Measurements from ENCODE around the gene TAS1R1. TPM values are rescaled to one million over a fixed set of nuclear protein-coding genes. Genes with fewer than 3 reads are reported as not detected.

The TAS1R1 gene
- total and polyA plus RNA-seq, 2 experiments from 2014 or later: not detected

GRCh38 chr1:6588128-6588892, 33.2 kb downstream of the TAS1R1 start:
- Histone ChIP-seq H3K27ac (no peak overlapping the region), H2AFZ (no peak overlapping the region), H4K20me1 (ENCODE audit: insufficient read depth) (no peaks in the 10 kb centered on the region), H3K9ac (no peak overlapping the region), H3K27me3 (replicated peaks; ENCODE audit: insufficient read depth) (no peaks in the 10 kb centered on the region), H3K9me2 (ENCODE audit: insufficient read depth) (no peaks in the 10 kb centered on the region), H3K9me3 (ENCODE audit: low read depth) (no peaks in the 10 kb centered on the region), H3K4me3 (no peak overlapping the region), H3K4me2 (ENCODE audit: unreplicated experiment) (no peak overlapping the region), H3F3A (ENCODE audit: insufficient read depth) (peaks cover 23% of the 10 kb centered on the region), H3K36me3 (ENCODE audit: low read depth) (peaks cover 6% of the 10 kb centered on the region; the same call in 1 of the 2 replicates), H3K79me2 (ENCODE audit: insufficient read depth) (peaks cover 33% of the 10 kb centered on the region), H3K4me1 (ENCODE audit: insufficient read depth) (no peaks in the 10 kb centered on the region)
- WGBS, 2 experiments (ENCODE audit: low coverage in 1 of 2, low lambda C conversion rate in 2 of 2, missing lambda C conversion rate in 2 of 2): 91 to 93% methylated on average over 25 of the region's 25 CpGs
- in situ Hi-C loops (cut with MboI): no loop called here
- DNase-seq: no peak
- TF ChIP-seq EZH2 (IDR thresholded peaks at IDR 0.05; ENCODE audit: insufficient read depth, poor library complexity, severe bottlenecking): no peak
- TF ChIP-seq EZH2phosphoT487 (IDR thresholded peaks at IDR 0.05; ENCODE audit: insufficient read depth, low read depth): no peak

GRCh38 chr1:6588893-6589520, 33.9 kb downstream of the TAS1R1 start:
- TF ChIP-seq EZH2phosphoT487 (IDR thresholded peaks at IDR 0.05; ENCODE audit: insufficient read depth, low read depth) (no peak), EZH2 (IDR thresholded peaks at IDR 0.05; ENCODE audit: insufficient read depth, poor library complexity, severe bottlenecking) (no peak)
- H3K27ac ChIP-seq: no peak overlapping the region
- H4K20me1 ChIP-seq (ENCODE audit: insufficient read depth): no peaks in the 10 kb centered on the region
- H3K4me2 ChIP-seq (ENCODE audit: unreplicated experiment): no peak overlapping the region
- H3K36me3 ChIP-seq (ENCODE audit: low read depth): peaks cover 13% of the 10 kb centered on the region
- H3K9me3 ChIP-seq (ENCODE audit: low read depth): no peaks in the 10 kb centered on the region
- DNase-seq: no peak
- H3K79me2 ChIP-seq (ENCODE audit: insufficient read depth): peaks cover 33% of the 10 kb centered on the region
- no peaks in the 10 kb centered on the region for H3K9me2 ChIP-seq (ENCODE audit: insufficient read depth)
- no peaks in the 10 kb centered on the region for H3K27me3 ChIP-seq (replicated peaks; ENCODE audit: insufficient read depth)
- H3K4me1 ChIP-seq (ENCODE audit: insufficient read depth): no peaks in the 10 kb centered on the region
- peak overlapping the region; percentile 3; the same call in 1 of the 2 replicates for H3K9ac ChIP-seq
- in situ Hi-C loops (cut with MboI): no loop called here
- no peak overlapping the region for H2AFZ ChIP-seq
- 80 to 84% methylated on average over 22 to 23 of the region's 24 CpGs for WGBS, 2 experiments (ENCODE audit: low coverage in 1 of 2, low lambda C conversion rate in 2 of 2, missing lambda C conversion rate in 2 of 2)
- H3K4me3 ChIP-seq: no peak overlapping the region
- peaks cover 23% of the 10 kb centered on the region for H3F3A ChIP-seq (ENCODE audit: insufficient read depth)

- Histone ChIP-seq H2AFZ (no peak overlapping the region), H3K4me2 (ENCODE audit: unreplicated experiment) (no peak overlapping the region), H3K27ac (no peak overlapping the region), H3K9ac (no peak overlapping the region), H4K20me1 (ENCODE audit: insufficient read depth) (no peaks in the 10 kb centered on the region), H3K9me3 (ENCODE audit: low read depth) (no peaks in the 10 kb centered on the region), H3K4me1 (ENCODE audit: insufficient read depth) (no peaks in the 10 kb centered on the region), H3K27me3 (replicated peaks; ENCODE audit: insufficient read depth) (no peaks in the 10 kb centered on the region), H3K4me3 (no peak overlapping the region), H3K79me2 (ENCODE audit: insufficient read depth) (peaks cover 37% of the 10 kb centered on the region), H3K9me2 (ENCODE audit: insufficient read depth) (no peaks in the 10 kb centered on the region), H3K36me3 (ENCODE audit: low read depth) (peaks cover 23% of the 10 kb centered on the region), H3F3A (ENCODE audit: insufficient read depth) (peaks cover 23% of the 10 kb centered on the region)
- no peak for DNase-seq
- WGBS, 2 experiments (ENCODE audit: low coverage in 1 of 2, low lambda C conversion rate in 2 of 2, missing lambda C conversion rate in 2 of 2): 76 to 82% methylated on average over 7 of the region's 7 CpGs
- in situ Hi-C loops (cut with MboI): no loop called here
- TF ChIP-seq EZH2 (IDR thresholded peaks at IDR 0.05; ENCODE audit: insufficient read depth, poor library complexity, severe bottlenecking): no peak
- TF ChIP-seq EZH2phosphoT487 (IDR thresholded peaks at IDR 0.05; ENCODE audit: insufficient read depth, low read depth): no peak
Observed at GRCh38 chr1:6590046-6590445, 34.9 kb downstream of the TAS1R1 start.

DNA sequence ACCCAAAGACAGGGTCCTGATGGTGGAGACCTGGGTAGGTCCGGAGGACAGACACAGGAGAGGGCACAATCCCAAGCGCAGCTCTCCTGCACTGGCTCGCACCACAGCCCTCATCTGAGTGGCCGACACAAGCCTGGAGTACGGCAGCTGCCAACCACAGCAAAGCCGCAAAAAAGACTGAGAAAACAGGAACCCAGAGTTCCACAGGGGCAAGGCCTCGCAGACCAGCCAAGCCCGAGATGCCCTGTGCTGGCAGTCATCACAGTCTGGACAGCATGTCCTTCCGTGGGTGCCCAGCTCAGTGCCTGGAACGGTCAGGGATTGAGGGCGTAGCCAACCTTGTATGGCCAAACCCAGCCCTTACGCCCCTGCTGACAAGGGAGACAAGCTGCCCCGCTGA, 36.1 kb downstream of the TAS1R1 start:
- no peak overlapping the region for H3K4me2 ChIP-seq (ENCODE audit: unreplicated experiment)
- WGBS, 2 experiments (ENCODE audit: low coverage in 1 of 2, low lambda C conversion rate in 2 of 2, missing lambda C conversion rate in 2 of 2): 88 to 89% methylated on average over 13 of the region's 13 CpGs
- in situ Hi-C loops (cut with MboI): no loop called here
- peaks cover 29% of the 10 kb centered on the region for H3K36me3 ChIP-seq (ENCODE audit: low read depth)
- H3K9me2 ChIP-seq (ENCODE audit: insufficient read depth): no peaks in the 10 kb centered on the region
- H3K9me3 ChIP-seq (ENCODE audit: low read depth): no peaks in the 10 kb centered on the region
- no peak for TF ChIP-seq EZH2phosphoT487 (IDR thresholded peaks at IDR 0.05; ENCODE audit: insufficient read depth, low read depth)
- no peak for TF ChIP-seq EZH2 (IDR thresholded peaks at IDR 0.05; ENCODE audit: insufficient read depth, poor library complexity, severe bottlenecking)
- no peak overlapping the region for H3K9ac ChIP-seq
- H3K27me3 ChIP-seq (replicated peaks; ENCODE audit: insufficient read depth): no peaks in the 10 kb centered on the region
- peaks cover 49% of the 10 kb centered on the region for H3K79me2 ChIP-seq (ENCODE audit: insufficient read depth)
- no peak overlapping the region for H3K4me3 ChIP-seq
- DNase-seq: no peak
- H3F3A ChIP-seq (ENCODE audit: insufficient read depth): peaks cover 23% of the 10 kb centered on the region
- H3K27ac ChIP-seq: no peak overlapping the region
- H3K4me1 ChIP-seq (ENCODE audit: insufficient read depth): no peaks in the 10 kb centered on the region
- no peaks in the 10 kb centered on the region for H4K20me1 ChIP-seq (ENCODE audit: insufficient read depth)
- H2AFZ ChIP-seq: no peak overlapping the region
